ENCODE results near the gene CNPY1.

The CNPY1 gene

GRCh38 chr7:155488483-155489127, 57.8 kb downstream of the CNPY1 start:
- DNase-seq (ENCODE audit: low spot score) = no peak

- no peak for DNase-seq (ENCODE audit: low spot score)
These were observed 58.6 kb downstream of the CNPY1 start for GRCh38 chr7:155487509-155488482.

GRCh38 chr7:155486783-155487508, 59.4 kb downstream of the CNPY1 start:
- no peak for DNase-seq (ENCODE audit: low spot score)

- DNase-seq (ENCODE audit: low spot score) = no peak
These were observed 61.6 kb downstream of the CNPY1 start for GRCh38 chr7:155484483-155485399.

- no peak for DNase-seq (ENCODE audit: low spot score)
These were observed 62.5 kb downstream of the CNPY1 start for GRCh38 chr7:155483868-155484325.

GRCh38 chr7:155483245-155483644, 63.1 kb downstream of the CNPY1 start:
- no peak for DNase-seq (ENCODE audit: low spot score)

GRCh38 chr7:155482511-155483183, 63.7 kb downstream of the CNPY1 start:
- no peak for DNase-seq (ENCODE audit: low spot score)

GRCh38 chr7:155481764-155482163, 64.6 kb downstream of the CNPY1 start:
- no peak for DNase-seq (ENCODE audit: low spot score)

- DNase-seq (ENCODE audit: low spot score) = no peak
These were observed 68.9 kb downstream of the CNPY1 start for GRCh38 chr7:155477476-155477875.

GRCh38 chr7:155471718-155472117, 74.6 kb downstream of the CNPY1 start:
- DNase-seq (ENCODE audit: low spot score) = no peak

- DNase-seq (ENCODE audit: low spot score) = no peak
These were observed 75.4 kb downstream of the CNPY1 start for GRCh38 chr7:155470686-155471638.

- DNase-seq (ENCODE audit: low spot score) = no peak
These were observed 76.2 kb downstream of the CNPY1 start for GRCh38 chr7:155470186-155470487.

- DNase-seq (ENCODE audit: low spot score) = no peak
These were observed 76.8 kb downstream of the CNPY1 start for GRCh38 chr7:155469311-155470185.

GRCh38 chr7:155468785-155469148, 77.6 kb downstream of the CNPY1 start:
- no peak for DNase-seq (ENCODE audit: low spot score)

- DNase-seq (ENCODE audit: low spot score) = no peak
These were observed 78.2 kb downstream of the CNPY1 start for GRCh38 chr7:155467846-155468784.

GRCh38 chr7:155466814-155467733, 79.3 kb downstream of the CNPY1 start:
- no peak for DNase-seq (ENCODE audit: low spot score)
